Osteoblast (primary cell): ENCODE results near the gene GALR2. TPM values are rescaled to one million over a fixed set of nuclear protein-coding genes. Genes with fewer than 3 reads are reported as not detected.

ENCODE experiments used
- DNase-seq: peaks from one replicate; pipeline ENCODE4 v3.0.0; 2011; ENCODE audit warnings: low spot score, mixed read lengths; ENCODE audit not compliant: insufficient read length; ENCODE audit errors: missing footprints
- H2AFZ ChIP-seq: 2 replicates; pipeline ENCODE4 v1.6.0; 2011; ENCODE audit warnings: mild to moderate bottlenecking, low read length
- H3K27ac ChIP-seq: 2 replicates; pipeline ENCODE4 v1.5.1; 2011; ENCODE audit warnings: mild to moderate bottlenecking, low read depth, low read length, moderate library complexity
- H3K27me3 ChIP-seq: 2 replicates; pipeline ENCODE4 v1.6.0; 2012; ENCODE audit warnings: mild to moderate bottlenecking, control low read depth, inconsistent platforms, low read length, moderate library complexity; ENCODE audit not compliant: insufficient read depth
- H3K36me3 ChIP-seq: 2 replicates; pipeline ENCODE4 v1.5.1; 2011; ENCODE audit warnings: mild to moderate bottlenecking, low read length, control low read depth, moderate library complexity; ENCODE audit not compliant: insufficient read depth
- H3K4me1 ChIP-seq: 2 replicates; pipeline ENCODE4 v1.5.1; 2011; ENCODE audit warnings: mild to moderate bottlenecking, low read length, control low read depth, moderate library complexity; ENCODE audit not compliant: insufficient read depth
- H3K4me2 ChIP-seq: 2 replicates; pipeline ENCODE4 v1.6.0; 2011; ENCODE audit warnings: mild to moderate bottlenecking, low read length; ENCODE audit not compliant: insufficient read depth
- H3K4me3 ChIP-seq: fragments of 200-600 bp; sonication (generic); 3 replicates; pipeline ENCODE4 v1.5.1; 2012; ENCODE audit warnings: mild to moderate bottlenecking, low read length, inconsistent platforms; ENCODE audit not compliant: insufficient read depth
- H3K79me2 ChIP-seq: 2 replicates; pipeline ENCODE4 v1.6.0; 2012; ENCODE audit warnings: mild to moderate bottlenecking, low read length, control low read depth, inconsistent platforms; ENCODE audit not compliant: insufficient read depth
- H3K9me3 ChIP-seq: 2 replicates; pipeline ENCODE4 v1.5.1; 2011; ENCODE audit warnings: low read depth, low read length, control low read depth
- H4K20me1 ChIP-seq: 2 replicates; pipeline ENCODE4 v1.6.0; 2012; ENCODE audit warnings: mild to moderate bottlenecking, low read length, control low read depth; ENCODE audit not compliant: insufficient read depth
- total RNA-seq: library from RNA; depleted of rRNA; stranded (reverse); fragments of >200 nt; gene quantifications from 2 replicates; pipeline ENCODE4 v1.2.3, GENCODE V29; 2012
- TF ChIP-seq, protein P1 (sequence below): IDR thresholded peaks from 2 replicates; pipeline ENCODE4 v1.5.1; 2011; ENCODE audit warnings: mild to moderate bottlenecking, low read depth, low read length, moderate library complexity; ENCODE audit errors: extremely low read depth

The GALR2 gene
- total RNA-seq, 1 donor = not detected

DNA sequence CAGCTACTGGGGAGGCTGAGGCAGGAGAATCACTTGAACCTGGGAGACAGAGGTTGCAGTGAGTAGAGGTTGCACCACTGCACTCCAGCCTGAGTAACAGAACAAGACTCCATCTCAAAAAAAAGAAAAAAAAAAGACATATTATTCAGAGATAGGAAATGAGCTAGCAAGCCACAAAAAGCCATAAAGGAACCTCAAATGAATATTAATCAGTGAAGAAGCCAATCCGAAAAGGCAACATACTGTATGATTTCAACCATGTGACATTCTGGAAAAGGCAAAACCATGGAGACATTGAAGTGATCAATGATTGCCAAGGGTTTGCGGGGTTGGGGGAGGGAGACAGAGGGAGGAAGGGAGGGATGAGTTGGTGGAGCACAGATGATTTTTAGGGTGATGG is 37.4 kb downstream of the GALR2 start:
- Histone ChIP-seq H3K4me2 (no peak overlapping the region), H3K79me2 (no peaks in the 10 kb centered on the region), H3K4me1 (no peaks in the 10 kb centered on the region), H4K20me1 (no peaks in the 10 kb centered on the region), H3K27ac (no peak overlapping the region), H2AFZ (no peak overlapping the region), H3K36me3 (no peaks in the 10 kb centered on the region), H3K9me3 (no peaks in the 10 kb centered on the region), H3K4me3 (no peak overlapping the region), H3K27me3 (no peaks in the 10 kb centered on the region)
- TF ChIP-seq, protein P1, sequence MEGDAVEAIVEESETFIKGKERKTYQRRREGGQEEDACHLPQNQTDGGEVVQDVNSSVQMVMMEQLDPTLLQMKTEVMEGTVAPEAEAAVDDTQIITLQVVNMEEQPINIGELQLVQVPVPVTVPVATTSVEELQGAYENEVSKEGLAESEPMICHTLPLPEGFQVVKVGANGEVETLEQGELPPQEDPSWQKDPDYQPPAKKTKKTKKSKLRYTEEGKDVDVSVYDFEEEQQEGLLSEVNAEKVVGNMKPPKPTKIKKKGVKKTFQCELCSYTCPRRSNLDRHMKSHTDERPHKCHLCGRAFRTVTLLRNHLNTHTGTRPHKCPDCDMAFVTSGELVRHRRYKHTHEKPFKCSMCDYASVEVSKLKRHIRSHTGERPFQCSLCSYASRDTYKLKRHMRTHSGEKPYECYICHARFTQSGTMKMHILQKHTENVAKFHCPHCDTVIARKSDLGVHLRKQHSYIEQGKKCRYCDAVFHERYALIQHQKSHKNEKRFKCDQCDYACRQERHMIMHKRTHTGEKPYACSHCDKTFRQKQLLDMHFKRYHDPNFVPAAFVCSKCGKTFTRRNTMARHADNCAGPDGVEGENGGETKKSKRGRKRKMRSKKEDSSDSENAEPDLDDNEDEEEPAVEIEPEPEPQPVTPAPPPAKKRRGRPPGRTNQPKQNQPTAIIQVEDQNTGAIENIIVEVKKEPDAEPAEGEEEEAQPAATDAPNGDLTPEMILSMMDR = no peak
- DNase-seq = no peak

DNA sequence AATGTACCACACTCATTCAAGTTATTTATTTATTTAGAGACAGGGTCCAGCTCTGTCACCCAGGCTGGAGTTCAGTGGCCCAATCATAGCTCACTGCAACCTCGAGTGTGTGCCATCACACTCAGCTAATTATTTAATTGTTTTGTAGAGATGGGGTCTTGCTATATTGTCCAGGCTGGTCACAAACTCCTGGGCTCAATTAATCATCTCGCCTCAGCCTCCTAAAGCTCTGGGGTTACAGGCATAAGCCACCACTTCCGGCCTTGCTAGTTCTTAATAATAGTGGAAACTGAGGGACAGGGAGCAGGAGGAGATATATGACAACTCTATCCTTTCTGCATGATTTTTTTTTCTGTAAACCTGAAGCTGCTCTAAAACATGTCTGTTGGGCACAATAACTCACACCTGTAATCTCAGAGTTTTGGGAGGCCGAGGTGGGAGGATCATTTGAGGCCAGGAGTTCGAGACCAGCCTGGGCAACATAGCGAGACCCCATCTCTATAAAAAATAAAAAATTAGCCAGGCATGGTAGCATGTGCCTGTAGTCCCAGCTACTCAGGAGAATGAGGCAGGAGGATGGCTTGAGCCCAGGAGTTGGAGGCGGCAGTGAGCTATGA is 40.7 kb downstream of the GALR2 start:
- Histone ChIP-seq H3K27ac (no peak overlapping the region), H3K36me3 (no peaks in the 10 kb centered on the region), H3K4me1 (no peaks in the 10 kb centered on the region), H3K4me2 (no peak overlapping the region), H3K27me3 (no peaks in the 10 kb centered on the region), H2AFZ (no peak overlapping the region), H3K9me3 (no peaks in the 10 kb centered on the region), H4K20me1 (no peaks in the 10 kb centered on the region), H3K4me3 (no peak overlapping the region), H3K79me2 (no peaks in the 10 kb centered on the region)
- DNase-seq = peak; percentile 25
- TF ChIP-seq, protein P1 = no peak

DNA sequence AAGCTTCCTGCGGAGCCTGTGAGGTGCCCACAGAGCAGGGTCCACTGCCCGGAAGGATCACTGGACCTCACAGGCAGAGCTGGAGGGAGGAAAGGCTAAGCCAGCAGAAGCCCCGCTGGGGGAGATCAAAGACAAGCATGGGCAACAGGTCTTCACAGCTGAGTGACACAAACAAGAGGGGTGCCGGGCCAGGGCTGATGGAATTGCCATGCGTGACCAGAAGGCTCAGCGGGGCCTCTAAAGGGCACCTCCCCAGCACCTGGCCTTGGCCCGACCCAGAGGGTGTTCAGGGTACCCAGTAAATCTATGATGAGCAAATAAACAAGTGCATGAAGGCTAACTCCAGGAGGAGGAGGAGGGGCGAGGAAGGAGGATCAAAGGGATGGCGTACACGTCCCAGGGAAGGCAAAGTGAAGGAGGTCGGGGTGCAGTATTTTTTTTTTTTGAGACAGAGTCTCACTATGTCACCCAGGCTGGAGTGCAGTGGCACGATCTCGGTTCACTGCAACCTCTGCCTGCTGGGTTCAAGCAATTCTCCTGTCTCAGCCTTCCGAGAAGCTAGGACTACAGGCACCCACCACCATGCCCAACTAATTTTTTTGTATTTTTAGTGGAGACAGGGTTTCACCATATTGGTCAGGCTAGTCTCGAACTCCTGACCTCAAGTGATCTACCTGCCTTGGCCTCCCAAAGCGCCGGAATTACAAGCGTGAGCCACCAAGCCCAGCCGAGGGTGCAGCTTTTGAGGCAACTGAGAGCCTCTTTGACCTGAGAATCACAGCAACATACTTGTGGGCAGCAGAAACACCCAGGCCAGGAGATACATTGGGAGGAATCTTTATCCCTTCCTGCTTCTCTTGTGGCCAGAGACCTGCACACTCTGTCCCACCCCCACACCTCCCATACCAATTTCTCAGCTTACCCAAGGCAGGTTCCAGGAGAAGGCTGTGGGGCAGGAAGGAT is 45.1 kb downstream of the GALR2 start:
- Histone ChIP-seq H3K79me2 (no peaks in the 10 kb centered on the region), H3K4me1 (peaks cover 4% of the 10 kb centered on the region), H3K27ac (no peak overlapping the region), H3K36me3 (no peaks in the 10 kb centered on the region), H4K20me1 (no peaks in the 10 kb centered on the region), H3K9me3 (no peaks in the 10 kb centered on the region), H3K27me3 (no peaks in the 10 kb centered on the region), H3K4me2 (no peak overlapping the region), H2AFZ (no peak overlapping the region), H3K4me3 (no peak overlapping the region)
- DNase-seq = peak; percentile 47
- TF ChIP-seq, protein P1 = no peak

DNA sequence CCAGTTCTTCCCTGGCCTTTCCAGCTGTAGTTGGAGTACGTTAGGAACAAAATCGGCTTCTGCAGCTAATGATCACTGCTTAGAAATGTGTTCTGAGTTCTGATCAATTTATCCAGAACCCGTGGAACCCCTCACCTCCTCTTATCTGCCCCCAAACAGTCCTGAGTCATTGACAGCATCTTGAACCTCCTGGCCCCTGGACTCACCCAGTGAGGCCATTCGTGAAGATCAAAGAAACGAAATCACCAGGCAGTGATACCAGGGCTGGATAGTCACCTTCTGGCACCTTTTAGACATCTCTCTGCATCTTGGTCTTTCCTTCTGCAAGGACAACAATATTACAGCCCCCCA is 46.1 kb downstream of the GALR2 start:
- TF ChIP-seq, protein P1 = no peak
- no peak overlapping the region for H3K4me2 ChIP-seq
- H4K20me1 ChIP-seq = no peaks in the 10 kb centered on the region
- no peaks in the 10 kb centered on the region for H3K79me2 ChIP-seq
- H3K27me3 ChIP-seq = no peaks in the 10 kb centered on the region
- H3K27ac ChIP-seq = no peak overlapping the region
- no peaks in the 10 kb centered on the region for H3K9me3 ChIP-seq
- no peak overlapping the region for H2AFZ ChIP-seq
- no peaks in the 10 kb centered on the region for H3K36me3 ChIP-seq
- no peak overlapping the region for H3K4me3 ChIP-seq
- H3K4me1 ChIP-seq = peaks cover 4% of the 10 kb centered on the region
- peak; percentile 72 for DNase-seq
